HG02759 (cell line): ENCODE data around the gene ZNF597.
A peak's percentile ranks its signal among the peaks of the same experiment; 100 is the strongest.
"Not testable (repeated sequence)": the region's sequence is repeated elsewhere in the genome, so short reads cannot be mapped to it uniquely, and the experiment has no call there.

ENCODE experiments used
- ATAC-seq: cut with Tn5 transposase; IDR thresholded peaks from one replicate; pipeline ENCODE4 v1.9.1; 2021; ENCODE audit warnings: mild to moderate bottlenecking, moderate library complexity; ENCODE audit not compliant: unreplicated experiment

The ZNF597 gene

DNA sequence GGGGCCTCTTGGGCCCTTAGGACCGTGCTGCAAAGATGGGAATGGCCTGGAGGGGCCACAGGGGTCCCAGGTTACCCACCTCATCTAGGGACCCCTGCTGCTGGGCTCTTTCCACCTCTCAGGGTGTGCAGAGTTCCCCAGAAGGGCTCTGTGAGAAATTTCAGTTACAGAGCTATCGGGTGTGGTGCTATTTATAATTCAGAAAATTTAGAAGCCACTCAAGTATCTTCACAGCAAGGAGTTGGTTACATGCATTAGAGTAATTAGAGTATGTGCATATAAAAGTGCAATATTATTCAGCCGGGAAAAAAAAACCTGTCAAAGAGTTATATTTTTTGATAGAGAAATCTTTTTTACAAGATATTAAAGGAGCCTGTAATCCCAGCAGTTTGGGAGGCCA, 33.1 kb upstream of the ZNF597 start:
- no peak for ATAC-seq

DNA sequence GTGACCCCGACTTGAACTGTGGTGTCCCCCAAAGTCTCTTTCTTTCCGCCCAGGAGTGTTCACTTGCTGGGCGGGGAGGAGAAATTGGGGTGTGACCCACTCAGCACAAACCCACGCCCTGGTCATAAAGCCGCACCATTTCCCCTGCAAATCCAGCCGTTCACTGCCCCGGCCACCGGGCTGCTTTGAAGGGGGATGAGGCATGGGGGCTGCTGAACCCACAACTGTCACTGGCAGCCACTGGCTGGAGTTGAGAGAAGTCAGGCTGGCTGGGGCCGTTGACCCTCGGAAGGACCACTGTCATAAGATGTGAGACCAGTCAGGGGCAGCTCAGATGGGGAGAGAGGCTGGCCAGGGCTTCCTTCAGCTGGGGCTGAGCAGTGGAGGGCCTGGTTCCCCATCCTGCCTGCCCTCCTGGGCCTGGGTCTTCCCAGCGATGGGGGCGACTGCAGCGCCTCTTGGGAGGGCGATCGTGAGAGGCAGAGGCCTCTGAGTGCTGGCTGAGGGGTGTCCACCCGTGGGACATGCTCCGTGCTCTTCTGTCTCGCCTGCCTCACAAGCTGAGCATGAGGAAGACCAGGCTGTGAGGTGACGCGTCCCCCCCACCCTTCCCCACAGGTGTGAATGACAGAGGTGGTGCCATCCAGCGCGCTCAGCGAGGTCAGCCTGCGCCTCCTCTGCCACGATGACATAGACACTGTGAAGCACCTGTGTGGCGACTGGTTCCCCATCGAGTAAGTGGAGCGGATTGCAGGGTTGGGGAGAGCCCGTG, 32.5 kb upstream of the ZNF597 start:
- ATAC-seq, result no peak

DNA sequence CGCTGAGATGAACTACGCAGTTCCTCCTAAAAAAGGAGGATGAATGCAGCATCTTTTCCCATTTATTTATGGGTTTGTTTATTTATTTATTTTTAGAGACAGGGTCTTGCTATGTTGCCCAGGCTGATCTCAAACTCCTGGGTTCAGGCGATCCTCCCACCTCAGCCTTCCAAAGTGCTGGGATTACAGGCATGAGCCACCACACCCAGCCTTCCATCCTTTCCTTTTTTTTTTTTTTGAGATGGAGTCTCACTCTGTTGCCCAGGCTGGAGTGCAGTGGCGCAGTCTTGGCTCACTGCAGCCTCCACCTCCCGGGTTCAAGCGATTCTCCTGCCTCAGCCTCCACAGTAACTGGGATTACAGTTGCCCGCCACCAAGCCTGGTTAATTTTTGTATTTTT, 31.6 kb upstream of the ZNF597 start:
- not testable (repeated sequence) for ATAC-seq

DNA sequence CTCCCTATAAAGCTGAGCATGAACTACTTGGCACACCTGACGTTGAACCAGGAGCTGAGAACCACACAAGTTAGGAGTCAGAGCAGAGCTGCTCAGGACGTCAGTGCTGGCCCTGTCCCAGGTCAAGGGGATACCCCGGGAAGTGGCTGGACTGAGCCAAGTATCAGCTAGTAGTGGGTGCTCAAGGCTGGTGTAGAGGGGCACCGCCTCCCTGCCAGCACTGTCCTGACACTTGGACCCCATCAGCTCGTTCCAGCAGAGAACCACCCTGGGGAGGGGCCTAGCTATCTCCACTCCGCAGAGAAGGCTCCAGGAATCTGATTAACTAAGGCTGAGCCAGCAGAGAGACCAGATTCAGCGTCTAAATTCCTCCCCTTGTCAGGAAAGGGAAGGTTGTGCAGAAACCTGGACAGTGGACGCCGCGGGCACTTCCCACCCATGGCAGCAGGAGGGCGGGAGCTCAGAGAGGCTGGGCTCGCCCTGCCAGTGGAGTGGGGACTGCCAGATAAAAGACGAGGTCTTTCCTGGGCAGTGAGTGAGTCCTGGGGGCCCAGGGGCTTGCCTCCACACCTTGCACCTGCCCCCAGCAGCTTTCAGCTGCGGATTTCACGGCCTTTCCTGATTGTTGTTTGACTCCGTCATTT, 31.0 kb upstream of the ZNF597 start:
- ATAC-seq, result no peak

DNA sequence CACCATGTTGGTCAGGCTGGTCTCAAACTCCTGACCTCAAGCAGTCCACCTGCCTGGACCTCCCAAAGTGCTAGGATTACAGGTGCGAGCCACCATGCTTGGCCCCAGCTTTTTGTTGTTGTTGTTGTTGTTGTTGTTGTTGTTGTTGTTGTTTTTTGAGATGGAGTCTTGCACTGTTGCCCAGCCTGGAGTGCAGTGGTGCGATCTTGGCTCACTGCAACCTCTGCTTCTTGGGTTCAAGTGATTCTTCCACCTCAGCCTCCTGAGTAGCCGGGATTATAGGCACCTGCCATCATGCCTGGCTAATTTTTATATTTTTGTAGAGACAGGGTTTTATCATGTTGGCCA, 30.3 kb upstream of the ZNF597 start:
- ATAC-seq, result not testable (repeated sequence)

DNA sequence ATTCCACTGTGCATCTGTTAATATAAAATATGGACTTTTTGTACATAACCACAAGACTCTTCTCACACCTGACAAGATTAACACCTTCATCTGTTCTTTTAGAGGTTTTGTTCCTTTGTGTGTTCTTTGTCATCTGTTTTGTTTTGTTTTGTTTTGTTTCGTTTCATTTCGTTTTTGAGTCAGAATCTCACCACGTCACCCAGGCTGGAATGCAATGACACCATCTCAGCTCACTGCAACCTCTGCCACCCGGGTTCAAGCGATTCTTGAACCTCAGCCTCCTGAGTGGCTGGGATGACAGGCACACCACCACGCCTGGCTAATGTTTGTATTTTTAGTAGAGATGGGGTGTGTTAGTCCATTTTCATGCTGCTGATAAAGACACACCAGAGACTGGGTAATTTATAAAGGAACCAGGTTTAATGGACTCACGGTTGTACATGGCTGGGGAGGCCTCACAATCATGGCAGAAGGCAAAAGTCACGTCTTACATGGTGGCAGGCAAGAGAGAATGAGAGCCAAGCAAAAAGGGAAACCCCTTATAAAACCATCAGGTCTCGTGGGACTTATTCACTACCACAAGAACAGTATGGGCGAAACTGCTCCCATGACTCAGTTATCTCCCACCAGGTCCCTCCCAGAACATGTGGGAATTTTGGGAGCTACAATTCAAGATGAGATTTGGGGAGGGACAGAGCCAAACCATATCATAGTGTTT, 29.7 kb upstream of the ZNF597 start:
- no peak for ATAC-seq

DNA sequence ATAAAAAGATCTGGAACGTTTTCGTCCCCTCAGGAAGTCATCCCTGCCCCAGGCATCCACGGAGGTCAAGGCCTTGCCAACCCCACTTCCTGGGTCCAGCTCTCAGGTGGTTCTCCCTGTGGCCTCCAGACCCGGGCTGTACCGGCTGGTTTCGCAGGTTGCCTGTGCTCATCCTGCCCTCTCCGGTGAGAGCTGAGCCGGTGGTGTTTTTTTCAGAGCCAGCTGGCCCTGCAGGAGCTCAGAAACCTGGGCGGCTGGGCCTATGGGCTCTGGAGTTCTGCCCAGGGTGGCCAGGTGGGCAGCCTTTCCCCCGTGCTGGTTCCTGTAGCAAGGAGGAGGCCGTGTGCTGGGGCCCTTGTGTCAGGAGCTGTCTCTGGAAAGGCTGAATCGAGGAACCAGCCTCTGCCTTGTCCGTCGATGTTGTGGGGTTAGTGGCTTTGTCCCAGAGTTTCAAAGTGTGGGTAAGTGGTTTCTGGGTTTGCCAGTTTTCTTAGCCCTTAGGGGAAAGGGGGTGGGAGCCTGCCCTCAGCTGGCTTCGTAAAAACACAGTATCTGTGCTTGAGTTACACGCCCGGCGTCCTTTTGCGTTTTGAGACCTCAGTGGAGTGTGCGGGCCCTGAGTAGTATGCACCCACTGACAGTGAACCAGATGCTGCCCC, 28.3 kb upstream of the ZNF597 start:
- no peak for ATAC-seq

DNA sequence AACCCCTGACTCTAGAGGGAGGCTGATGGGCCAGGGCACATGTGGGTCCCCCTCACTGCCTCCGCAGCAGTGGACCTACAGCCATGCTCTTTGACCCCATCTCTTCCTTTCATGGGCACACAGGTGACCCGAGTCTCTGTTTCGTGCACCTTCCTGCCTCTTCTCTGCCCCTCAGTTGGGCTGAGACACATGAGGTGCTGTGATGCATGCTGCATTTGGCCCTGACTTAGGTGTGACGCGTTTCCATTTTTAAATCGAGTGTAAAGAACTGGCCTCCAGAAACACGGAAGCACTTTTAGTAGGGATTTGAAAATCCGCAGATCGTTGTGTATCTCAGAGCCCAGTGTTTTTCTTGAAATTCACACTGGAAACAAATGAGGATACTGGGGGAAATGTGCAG, 27.4 kb upstream of the ZNF597 start:
- ATAC-seq, result no peak

DNA sequence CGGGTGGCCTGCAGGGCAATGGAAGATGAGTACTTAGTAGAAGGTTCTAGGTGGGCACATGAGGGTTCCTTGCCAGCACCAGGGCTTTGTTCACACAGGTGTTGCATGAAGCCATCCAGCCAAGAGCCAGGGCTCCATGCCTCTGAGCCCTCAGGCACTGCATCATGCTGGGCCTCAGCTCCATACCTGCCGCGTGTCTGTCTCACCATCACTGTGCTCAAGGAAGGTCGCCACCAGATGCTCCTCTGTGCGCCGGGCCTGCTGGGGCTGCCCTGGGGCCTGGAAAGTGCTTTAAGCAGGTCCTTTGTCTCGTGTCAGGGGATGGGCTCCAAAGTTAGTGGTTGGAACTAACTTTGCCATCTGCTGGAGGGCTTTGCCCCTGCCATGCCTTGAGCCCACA, 26.4 kb upstream of the ZNF597 start:
- ATAC-seq, result no peak

DNA sequence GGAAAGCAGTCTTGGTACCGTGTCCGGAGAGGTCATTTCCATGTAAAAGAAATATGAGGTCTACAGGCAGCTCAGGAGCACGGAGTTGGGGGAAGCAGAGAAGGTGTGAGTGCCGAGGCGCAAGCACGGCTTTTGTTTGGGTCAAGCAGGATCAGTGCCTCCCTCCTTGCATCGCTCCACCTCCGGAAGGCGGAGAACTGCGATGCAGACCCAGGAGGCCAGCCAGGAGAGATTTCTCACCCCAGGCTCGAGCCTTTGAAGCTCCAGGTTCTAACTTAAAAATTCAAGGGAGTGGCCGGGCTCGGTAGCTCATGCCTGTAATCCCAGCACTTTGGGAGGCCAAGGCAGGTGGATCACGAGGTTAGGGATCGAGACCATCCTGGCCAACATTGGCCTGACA, 25.2 kb upstream of the ZNF597 start:
- ATAC-seq, result no peak

DNA sequence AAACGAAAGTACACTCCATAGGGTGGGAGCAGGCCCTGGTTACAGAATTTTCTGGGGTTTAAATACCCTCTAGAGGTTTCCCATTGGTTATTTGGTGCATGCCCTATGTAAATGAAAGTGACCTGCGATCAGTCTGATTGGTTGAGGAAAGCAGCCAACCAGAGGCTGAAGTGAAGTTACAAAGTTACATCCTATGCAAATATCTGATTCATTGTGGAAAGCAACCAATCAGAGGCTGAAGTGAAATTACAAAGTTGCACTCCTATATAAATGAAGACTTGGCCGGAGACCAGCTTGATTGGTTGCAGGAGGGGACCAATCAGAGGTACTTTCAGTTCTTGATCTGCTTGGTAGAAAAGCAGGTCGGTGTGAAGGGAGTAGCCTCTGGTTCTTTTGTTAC, 24.6 kb upstream of the ZNF597 start:
- no peak for ATAC-seq

DNA sequence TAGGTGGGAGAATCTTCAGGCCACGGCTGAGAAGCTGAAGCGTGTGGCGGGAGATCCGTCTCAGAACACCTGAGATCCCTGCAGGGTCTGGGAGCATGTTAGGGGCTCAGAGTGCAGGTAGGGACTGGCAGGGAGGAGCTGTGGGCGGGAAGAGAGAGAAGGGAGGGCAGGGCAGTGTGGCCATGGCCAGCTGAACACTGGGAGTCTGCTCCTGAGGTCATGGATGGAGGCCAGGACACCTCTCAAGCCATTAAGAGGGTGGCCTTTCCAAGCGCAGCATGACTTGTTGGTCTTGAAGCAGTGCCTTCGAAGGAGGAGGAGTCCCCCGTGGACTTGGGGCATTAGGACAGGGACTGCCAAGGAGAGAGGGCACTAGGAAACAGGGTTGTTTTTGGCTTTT, 23.9 kb upstream of the ZNF597 start:
- ATAC-seq, result no peak

DNA sequence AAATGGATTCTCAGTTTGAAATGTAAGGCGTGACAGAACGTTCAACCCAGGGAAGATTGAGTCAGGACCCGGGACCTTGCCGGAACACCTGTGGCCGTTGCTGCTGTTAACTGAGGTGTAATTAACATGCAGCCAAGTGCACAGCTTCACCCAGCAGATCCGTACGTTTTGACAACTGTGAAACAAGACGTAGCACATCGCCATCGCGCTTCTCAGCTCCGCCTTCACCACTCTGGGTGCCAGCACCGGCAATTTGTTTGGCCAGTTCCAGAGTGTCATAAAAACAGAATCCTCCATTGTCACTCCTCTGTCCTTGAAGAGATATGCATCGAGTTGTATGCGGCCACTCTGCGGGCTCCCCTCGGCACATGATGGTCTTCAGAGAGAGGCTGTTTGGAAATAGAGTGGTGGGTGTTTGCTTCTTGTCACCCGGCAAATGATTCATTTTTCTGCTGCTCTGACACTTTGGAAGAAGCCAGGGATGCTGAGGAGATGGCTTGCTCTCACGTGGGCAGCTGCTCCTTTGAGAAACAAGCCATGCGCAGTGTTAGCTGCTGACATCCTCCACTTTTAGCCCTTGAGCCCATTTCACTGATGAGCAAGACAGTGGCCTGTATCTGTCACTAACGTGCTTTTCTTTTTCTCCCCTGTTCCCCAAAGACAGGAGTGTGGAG, 22.7 kb upstream of the ZNF597 start:
- ATAC-seq, result no peak

DNA sequence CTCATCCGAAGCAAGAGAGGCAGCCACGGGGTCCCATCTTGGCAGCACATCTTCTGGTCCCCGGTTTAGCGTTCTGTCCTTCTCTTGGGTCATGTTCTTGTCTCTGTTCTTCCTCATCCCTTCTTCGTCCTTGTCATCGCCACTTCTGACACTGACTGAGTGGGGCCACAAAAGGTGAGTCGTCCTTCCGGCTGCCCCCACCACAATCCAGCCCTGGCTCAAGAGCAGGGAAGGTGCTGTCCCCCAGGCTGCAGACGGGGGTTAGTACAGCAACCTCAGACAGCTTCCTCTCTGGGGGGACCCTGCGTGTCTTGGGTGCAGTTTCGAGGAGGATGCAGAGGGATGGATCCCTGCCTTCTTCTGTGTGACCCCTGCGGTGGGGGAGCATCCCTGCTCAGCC, 22.0 kb upstream of the ZNF597 start:
- ATAC-seq, result no peak

DNA sequence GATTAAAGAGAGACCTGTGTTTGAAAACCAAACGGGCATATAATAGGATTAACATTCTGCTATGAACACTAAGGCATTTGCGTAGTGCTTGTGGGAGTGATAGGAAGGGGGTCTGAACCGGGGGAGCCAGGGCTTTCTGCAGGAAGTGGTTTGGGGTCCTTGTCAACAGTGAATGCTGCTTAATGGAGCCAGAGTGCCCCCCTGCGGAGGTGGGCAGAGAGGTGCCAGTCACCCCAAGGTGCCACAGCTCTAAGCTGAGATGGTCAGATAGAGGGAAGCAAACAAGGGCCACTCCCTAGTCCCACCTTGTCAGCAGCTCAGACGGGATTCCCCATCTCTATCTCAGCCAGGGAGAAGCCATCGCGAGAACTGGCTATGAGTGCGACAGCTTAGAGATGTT, 17.8 kb upstream of the ZNF597 start:
- ATAC-seq, result no peak

DNA sequence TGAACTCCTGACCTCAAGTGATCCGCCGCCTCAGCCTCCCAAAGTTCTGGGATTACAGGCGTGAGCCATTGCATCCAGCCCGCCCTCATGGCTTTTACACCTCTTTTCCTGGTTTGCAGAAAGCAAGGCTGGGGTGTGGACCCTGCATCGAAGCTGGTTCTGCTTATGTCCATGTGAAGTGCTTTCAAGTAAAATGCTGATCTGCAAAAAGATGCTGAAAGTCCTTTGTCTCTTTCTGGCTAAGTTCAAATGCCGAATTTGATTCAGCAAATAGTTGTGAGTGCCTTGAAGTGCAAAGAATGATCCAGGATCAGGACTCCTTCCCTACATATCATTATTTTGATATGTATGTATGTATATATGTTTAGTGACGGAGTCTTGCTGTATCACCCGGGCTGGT, 17.3 kb upstream of the ZNF597 start:
- no peak for ATAC-seq

DNA sequence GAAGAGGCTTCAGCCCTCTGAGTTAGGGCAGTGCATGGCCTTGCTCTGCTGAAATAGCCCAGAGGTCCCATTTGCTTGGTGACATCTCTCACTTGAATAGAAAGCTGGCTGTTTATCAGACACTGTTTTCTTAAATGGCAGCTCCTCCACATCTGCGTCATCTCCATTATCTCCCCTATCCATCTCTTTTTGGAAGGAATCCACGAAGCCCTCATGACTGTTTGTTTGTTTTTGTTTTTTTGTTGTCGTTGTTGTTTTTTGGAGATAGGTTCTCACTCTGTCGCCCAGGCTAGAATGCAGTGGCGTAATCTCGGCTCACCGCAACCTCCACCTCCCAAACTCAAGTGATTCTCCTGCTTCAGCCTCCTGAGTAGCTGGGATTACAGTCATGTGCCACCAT, 16.8 kb upstream of the ZNF597 start:
- ATAC-seq, result no peak

DNA sequence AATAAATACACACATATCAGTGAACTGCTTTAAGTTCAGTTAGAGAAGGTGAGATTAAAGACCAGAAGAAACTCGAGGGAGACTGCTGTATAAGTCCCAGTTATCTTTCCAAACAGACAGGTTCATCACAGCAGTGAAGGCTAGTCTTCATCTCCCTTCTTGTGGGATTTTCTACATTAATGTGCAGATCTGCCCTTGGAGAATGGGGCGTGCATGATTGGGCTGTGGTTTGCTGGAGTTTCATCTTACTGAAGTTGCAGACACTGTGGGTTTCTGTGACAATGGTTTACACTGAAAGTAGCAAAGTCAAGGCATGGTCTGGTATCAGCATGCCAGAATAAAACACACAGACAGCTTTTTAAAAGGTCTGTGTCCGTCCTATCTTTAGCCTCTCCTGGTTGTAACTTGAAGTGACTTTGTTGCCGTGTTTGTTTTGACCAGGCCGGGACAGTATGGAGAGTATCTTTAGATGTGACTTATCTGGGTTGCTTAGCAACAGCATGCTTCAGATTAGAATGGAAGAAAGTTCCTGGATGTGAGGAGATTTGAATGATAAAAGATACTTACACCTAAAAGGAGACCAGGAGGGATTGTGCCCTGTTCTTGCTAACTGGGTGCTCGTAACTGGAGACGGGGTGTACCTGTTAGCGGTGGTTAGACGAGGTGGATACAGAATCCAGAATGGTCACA, 16.2 kb upstream of the ZNF597 start:
- no peak for ATAC-seq

DNA sequence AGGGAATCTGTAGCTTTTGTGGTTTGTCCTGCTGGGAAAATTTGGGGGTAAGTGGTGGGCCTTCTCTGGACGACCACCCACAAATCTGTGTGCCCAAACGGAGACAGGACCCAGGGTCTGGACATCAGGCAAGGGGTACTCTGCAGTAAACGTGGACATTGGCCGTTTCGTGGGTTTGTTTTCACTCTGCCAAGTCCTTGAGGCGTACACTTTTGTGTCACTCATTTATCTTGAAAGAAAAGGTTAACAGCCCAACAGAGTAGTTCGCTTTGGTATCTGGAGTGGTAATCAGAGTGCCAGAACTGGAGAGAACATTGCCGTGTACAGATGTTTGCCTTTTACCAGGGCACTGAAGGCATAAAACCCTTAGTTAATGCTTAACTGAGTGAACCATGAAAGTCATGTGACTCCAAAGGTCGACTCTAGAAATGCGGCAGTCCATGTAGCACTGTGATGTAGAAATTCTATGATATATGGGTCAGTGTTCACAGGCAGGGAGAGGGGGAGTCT, 15.6 kb upstream of the ZNF597 start:
- peak; percentile 35 for ATAC-seq

DNA sequence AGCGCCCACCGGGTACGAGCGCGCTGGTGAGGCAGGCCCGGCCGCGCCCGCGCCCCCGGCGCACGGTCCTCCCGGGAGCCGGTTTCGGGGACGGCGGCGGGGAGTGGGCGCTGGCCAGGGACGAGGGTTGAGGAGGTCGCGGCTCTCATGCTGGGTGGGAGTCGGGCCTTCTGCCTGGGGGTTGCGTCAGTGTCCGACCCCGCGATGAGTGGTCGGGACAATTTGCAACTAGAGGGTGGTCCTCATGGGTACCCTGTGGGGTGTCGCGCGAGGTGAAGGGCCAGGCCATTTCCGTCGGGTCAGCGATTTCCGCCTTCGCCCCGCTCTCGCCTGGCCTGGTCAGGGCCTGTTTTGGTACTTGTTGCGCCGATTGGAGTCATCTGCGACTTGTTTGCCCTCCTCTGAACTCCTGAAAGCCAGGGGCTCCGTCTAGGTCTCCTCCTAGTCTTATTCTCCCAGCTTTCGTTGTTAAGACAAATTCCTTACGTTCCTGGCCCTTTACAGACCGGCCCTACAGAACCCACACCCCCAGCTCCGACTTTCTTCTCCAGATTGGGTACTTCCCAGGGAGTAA, 15.1 kb upstream of the ZNF597 start:
- no peak for ATAC-seq
